Measurements from ENCODE around the gene MAP1LC3C.

GRCh38 chr1:241968611-241969010, 30.3 kb downstream of the MAP1LC3C start:
- TF ChIP-seq CTCF (conservative IDR thresholded peaks at IDR 0.05), result no peak
- no peak for TF ChIP-seq EZH2 (IDR thresholded peaks at IDR 0.05; ENCODE audit: low read depth)
